Measurements from ENCODE around the gene PPFIBP1.
A peak's percentile ranks its signal among the peaks of the same experiment; 100 is the strongest.

PPFIBP1 gene

GRCh38 chr12:27523642-27524493 lies at the start of gene PPFIBP1:
Gene PPFIBP1, plus strand, starts transcription at chr12:27524206. Its CDS starts 109,191 bp downstream, at chr12:27633397.
- peak; percentile 98 for DNase-seq

GRCh38 chr12:27474344-27474743 lies 49.7 kb upstream of the PPFIBP1 start:
- DNase-seq: no peak

- no peak for DNase-seq
Observed at GRCh38 chr12:27477049-27477448, 47.0 kb upstream of the PPFIBP1 start.

GRCh38 chr12:27478949-27479348 lies 45.1 kb upstream of the PPFIBP1 start:
- no peak for DNase-seq

GRCh38 chr12:27480016-27480415 lies 44.0 kb upstream of the PPFIBP1 start:
- no peak for DNase-seq

GRCh38 chr12:27486961-27487360 lies 37.0 kb upstream of the PPFIBP1 start:
- no peak for DNase-seq

- no peak for DNase-seq
Observed at GRCh38 chr12:27488479-27488878, 35.5 kb upstream of the PPFIBP1 start.

- DNase-seq: no peak
Observed at GRCh38 chr12:27491226-27491625, 32.8 kb upstream of the PPFIBP1 start.

GRCh38 chr12:27493260-27493940 lies 30.6 kb upstream of the PPFIBP1 start:
- DNase-seq: no peak

- DNase-seq: no peak
Observed at GRCh38 chr12:27497446-27497845, 26.6 kb upstream of the PPFIBP1 start.

GRCh38 chr12:27498149-27498548 lies 25.9 kb upstream of the PPFIBP1 start:
- peak; percentile 90 for DNase-seq

- peak; percentile 65 for DNase-seq
Observed at GRCh38 chr12:27498761-27499160, 25.2 kb upstream of the PPFIBP1 start.

GRCh38 chr12:27499377-27499776 lies 24.6 kb upstream of the PPFIBP1 start:
- DNase-seq: no peak

- DNase-seq: no peak
Observed at GRCh38 chr12:27500546-27500945, 23.5 kb upstream of the PPFIBP1 start.

- peak; percentile 79 for DNase-seq
Observed at GRCh38 chr12:27502021-27502435, 22.0 kb upstream of the PPFIBP1 start.

- no peak for DNase-seq
Observed at GRCh38 chr12:27504507-27504906, 19.5 kb upstream of the PPFIBP1 start.

GRCh38 chr12:27505109-27505508 lies 18.9 kb upstream of the PPFIBP1 start:
- DNase-seq: no peak

- no peak for DNase-seq
Observed at GRCh38 chr12:27505761-27506160, 18.2 kb upstream of the PPFIBP1 start.

GRCh38 chr12:27506645-27507189 lies 17.3 kb upstream of the PPFIBP1 start:
- no peak for DNase-seq

- DNase-seq: no peak
Observed at GRCh38 chr12:27508736-27509431, 15.1 kb upstream of the PPFIBP1 start.

GRCh38 chr12:27511031-27511722 lies 12.8 kb upstream of the PPFIBP1 start:
- no peak for DNase-seq

GRCh38 chr12:27511723-27512045 lies 12.3 kb upstream of the PPFIBP1 start:
- DNase-seq: no peak
